UCSD-AML1 (cell line): ENCODE data around the gene CUL4A.
"Not testable (repeated sequence)": the region's sequence is repeated elsewhere in the genome, so short reads cannot be mapped to it uniquely, and the experiment has no call there.

Source experiments
- DNase-seq: peaks from one replicate; lab custom pipeline; 2025; ENCODE audit not compliant: unreplicated experiment; lab: John Stamatoyannopoulos, UW

Gene CUL4A

DNA sequence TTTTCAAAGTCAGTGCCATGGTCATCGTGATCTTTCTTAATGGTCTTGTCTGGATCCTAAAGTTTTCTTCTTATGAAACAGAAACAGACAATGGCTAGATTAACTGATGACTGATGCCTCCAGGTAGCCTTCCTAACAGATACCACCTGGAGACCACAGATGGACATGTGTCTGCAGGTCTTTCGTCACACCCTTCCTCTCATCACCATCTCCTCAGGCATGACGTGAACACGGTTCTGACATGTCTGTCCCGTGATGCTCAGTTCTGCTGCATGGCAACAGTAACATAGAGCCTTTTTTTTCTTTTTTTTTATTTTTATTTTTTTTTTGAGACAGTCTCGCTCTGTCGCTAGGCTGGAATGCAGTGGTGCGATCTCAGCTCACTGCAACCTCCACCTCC lies 74.5 kb downstream of the CUL4A start:
- no peak for DNase-seq

DNA sequence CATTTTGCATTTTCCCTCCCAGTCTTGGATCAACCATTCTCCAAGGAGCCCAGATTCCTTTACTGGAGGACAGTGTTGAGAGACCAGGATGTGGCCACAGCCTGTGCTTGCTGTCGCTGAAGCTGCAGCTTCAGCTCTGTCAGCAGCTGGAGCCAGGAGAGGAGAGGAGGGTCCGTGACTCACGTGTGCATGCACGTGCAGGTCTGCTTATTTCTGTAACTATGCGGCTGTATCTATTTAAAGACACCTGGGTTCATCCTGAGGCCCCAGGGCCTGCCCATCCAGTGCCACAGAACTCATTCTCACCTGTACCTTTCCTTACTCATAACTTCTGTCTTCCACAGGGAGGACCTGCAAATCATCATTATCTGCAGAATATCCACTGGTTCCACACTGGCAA lies 79.5 kb downstream of the CUL4A start:
- no peak for DNase-seq

DNA sequence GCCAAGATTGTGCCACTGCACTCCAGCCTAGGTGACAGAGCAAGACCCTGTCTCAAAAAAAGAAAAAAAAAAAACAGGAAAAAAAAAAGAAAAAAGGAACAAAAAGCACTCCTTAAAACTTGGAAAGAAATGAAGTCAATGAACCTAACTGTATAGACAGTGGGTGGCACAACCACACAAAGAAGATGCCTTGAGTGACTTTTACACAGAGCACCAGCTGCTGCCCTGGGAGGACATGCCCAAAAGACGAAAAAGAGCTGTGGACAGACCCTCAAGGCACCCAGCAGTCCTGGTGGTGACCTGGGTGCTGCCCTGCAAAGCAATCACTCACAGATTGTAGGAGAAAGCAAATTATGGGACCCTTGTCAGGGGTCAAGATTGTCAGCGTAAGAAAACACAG lies 81.7 kb downstream of the CUL4A start:
- DNase-seq, result no peak

DNA sequence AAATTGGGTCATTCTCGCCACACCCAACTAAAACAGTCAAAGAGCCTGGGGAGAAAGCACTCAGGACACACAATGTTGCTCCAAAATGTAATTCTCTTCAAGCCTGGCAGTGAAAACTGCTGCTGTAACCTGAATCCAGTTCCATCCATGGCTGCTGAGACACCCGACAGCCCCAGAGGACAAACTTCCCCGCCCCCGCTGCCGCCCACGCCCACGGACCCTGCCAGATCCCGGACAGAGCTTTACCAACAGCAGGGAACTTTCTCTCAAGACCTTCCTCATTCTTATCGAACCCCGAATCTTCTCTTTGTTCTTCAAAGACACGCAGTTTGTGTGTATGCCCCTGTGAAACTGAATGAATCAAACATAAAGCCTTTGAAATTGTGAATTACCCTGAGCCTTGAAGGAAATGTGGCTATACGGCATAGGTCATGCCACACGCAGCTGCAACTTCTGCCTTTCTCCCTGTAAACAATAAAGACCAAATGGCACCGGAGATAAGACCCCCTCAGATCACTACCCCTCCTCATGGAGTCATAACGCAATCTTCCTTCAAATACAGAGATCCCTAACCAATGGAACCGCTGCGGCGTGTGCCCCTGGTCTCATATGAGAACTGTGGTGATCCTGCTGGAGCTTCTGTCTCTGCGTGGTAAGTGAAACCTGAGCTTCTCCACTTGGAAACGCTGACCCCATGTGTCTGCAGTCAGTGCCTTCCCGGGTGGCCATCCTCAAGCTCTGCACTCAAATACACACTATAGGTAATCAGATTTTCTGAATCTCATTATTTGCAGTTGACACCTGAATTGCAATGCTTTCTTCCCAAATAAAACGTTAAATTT lies 82.8 kb downstream of the CUL4A start:
- DNase-seq, result peak; percentile 34

DNA sequence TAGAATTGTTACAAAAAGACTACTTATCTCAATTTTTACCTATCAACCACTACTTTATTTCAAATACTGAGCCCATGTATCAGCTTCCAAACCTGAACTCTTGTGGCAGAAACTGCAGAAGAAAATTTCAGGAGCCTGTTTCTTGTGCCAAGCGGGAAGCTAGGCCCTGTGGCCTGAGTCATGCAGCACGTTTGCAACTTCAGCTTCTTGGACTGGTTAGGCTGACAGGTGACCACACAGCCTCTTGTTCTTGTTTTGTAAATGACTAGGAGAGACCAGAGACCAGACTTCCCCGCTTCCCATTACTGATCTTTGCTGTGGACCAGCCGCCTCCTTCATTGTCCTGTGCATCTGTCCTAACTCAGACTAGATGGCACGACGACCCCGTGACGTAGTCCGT lies 84.3 kb downstream of the CUL4A start:
- no peak for DNase-seq

DNA sequence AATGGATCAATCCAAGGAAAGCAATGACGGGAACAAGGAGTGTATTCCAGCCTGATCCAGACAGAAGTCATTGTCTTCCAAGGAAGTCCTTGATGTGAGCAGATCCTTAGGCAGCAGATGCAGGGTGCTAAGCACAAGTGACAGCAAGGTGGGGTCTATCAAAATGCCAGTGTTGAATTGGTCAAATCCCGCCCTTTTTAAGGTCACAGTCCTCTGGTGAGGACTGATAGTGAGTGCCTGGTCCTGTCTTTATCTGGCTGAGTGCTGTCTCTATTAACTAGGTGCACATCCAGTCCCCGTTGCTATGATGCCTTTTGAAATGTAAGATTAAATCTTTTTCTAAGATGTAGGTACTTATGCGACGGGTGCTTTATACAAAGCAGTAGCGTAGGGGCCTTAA lies 86.4 kb downstream of the CUL4A start:
- no peak for DNase-seq

DNA sequence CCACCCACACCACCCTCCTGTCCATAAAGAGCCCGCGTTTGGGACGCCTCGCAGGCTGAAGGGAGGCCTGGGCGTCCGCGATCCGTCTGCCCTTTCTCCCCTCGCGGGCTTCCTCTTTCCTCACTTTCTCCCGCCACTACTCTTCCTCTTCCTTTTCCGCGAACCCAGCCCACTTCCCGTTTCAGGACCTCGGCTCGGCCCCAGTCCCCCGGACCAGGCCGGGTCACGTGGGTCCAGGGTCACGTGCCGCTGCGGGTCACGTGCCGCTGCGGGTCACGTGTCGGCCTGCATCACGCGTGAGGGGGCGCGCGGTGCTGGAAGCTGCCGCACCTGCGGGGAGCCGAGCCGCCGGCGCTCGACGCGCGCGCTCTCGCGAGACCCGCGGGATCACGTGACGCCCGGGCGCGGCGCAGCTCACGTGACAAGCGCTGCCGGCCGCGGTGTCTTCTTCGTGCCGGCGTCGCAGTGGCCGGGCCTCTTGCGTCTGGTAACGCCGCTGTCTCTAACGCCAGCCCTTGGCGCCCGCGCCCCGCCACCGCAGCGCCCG lies 87.5 kb downstream of the CUL4A start, which contains the start of gene LAMP1:
TSS of gene LAMP1 (plus strand) at position 417 of the 547 bp plus-strand sequence. CDS start 196 bp downstream, outside the sequence.
- DNase-seq, result peak; percentile 99

DNA sequence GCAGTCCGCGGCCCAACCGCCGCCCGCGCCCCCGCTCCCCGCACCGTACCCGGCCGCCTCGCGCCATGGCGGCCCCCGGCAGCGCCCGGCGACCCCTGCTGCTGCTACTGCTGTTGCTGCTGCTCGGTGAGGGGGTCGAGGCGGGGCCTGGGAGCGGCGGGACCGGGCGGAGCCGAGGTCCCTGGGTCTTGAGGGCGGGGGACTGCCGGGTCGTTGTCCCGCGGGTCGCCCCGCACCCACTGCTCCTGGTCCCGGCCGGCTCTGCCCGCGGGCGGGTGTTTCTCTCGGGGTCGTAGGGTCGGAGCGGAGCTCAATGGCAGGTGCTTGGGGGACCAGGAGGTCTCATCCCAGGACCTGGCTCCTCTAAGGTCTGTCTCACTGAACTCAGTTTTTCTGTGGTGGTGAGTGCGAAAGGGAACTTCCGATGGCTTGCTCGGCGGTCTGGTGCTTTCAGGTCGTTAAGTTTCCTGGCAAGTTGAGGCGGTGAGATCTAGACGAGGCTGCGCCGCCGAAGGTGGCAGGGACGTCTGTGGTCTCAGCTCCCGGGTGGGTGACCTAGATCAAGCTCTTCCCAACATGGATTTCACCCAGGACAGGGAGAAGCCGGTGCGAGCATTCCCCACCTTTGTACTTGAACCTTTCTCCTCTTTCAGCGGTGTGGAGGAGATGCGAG lies 88.1 kb downstream of the CUL4A start:
- DNase-seq, result peak; percentile 30

DNA sequence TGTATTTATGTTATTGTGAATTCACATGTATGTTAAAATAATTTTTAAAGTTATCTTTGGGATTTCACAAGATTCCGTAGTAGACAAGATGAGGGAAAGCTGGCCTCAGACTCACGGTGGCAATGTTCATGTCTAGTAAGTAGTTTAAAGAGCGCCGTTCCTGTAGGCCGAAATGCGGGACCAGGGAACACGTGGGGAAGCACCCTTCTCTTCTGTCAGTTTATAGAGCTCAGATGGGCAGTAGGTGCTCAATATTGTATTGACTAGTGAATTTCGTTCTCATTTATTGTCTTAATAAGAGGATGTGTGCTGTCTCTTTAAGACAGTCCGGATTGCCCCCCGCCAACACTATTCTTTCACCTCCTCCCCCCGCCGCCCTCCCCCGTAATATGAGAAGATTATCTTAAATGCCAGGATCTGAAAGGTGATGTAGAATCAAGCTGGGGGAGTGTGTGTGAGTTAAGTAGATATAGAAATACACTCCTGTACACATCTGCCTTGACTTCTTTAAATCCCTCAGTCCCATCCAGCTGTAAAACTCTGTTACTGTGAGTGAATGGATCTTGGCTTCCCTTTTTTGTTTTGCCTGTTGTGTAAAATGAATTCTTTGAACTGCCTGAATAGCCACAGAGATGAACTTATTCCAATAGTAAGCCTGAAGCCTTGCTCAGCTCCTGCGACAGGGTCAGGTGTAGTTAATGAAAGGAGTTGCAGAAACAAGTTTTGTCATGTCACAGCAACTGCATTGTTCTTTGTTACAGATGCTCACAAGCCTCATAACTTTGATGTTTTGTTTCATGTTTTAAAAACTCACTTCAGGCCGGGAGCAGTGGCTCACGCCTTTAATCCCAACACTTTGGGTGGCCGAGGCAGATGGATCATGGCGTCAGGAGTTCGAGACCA lies 88.9 kb downstream of the CUL4A start:
- DNase-seq, result no peak

DNA sequence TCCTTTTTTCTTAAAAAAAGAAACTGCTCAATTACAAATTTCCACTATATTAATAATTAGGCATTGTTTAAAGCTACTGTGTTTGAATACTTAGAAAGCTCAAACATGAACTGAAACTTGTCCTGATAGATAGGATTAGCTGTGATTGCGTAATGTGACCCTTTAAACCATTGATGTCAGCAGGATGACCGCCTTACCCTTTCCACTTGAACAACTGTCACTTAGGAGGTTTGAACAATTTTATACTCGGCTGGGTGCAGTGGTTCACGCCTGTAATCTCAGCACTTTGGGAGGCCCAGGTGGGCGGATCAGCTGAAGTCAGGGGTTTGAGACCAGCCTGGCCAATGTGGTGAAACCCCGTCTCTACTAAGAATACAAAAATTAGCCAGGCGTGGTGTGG lies 90.5 kb downstream of the CUL4A start:
- DNase-seq, result no peak

DNA sequence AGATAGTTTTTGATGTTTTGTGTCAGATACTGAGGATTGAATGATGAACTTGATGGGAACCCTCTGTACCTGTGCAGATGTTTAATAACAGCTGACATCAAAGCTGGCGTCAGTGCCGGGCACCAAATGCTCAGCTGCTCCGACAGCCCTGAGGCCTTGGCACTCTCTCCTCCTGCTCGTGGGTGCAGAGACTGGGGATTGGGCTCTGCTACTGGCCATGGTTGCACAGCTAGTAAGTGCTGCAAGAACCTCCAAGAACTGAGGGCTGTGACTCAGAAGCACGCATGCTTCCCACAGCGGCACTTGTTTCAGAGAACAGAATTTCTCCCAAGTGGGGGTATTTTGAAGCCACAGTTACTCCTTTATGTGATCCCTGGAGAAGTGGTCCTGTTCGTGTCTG lies 93.6 kb downstream of the CUL4A start:
- DNase-seq, result no peak

DNA sequence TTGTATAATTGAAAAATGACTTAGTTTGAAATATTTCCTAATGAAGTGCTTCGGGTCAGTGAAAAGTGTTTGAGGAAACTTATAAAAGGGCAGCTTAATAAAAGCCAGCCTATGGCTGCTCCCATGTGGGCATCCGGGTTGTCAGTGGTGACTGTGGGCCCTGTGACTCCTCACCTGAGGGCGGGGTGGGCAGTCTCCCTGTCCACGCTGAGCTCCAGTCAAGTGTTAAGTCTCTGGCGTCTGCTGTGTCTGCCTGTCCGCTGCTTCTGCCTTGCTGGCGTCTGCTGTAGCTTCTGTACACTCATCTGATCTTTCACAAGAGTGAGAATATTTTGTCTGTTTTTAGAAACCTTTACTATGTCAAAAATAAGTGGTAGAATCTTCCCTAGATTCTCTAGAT lies 94.7 kb downstream of the CUL4A start:
- no peak for DNase-seq

DNA sequence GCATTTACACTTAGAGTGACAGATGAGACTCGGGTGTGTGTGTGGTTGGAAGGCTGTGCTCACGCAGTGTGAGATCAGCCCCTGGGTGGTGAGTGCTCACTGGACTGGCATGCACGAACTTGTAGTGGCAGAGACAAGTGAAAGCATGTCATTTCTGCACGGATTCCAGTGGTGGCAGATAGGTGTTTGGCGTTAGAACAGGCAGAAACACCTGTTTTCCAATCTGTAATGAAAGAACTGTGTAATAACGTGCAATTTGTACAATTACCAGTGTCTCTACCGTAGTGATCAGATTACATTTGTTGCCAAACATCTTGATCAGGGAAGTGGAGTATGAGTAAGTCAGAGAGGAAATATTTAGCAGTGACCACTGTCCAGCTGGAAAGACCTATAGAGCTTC lies 95.8 kb downstream of the CUL4A start:
- DNase-seq, result no peak

DNA sequence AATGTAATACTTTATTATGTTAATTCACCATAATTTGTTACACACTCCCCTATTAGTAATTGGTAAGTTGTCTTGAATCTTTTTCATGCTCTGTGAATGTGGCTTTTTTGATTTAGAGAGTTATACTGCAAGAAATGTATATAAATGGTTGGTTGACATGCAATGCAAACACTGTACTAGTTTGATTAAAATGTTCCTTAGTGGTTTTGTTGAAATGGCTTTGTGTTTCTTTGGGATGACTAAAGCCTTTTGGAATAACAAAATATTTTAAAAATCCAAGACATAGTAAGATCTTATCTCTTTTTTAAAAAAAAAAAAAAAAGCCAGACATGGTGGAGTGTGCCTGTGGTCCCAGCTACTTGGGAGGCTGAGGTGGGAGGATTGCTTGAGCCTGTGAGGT lies 98.1 kb downstream of the CUL4A start:
- no peak for DNase-seq

DNA sequence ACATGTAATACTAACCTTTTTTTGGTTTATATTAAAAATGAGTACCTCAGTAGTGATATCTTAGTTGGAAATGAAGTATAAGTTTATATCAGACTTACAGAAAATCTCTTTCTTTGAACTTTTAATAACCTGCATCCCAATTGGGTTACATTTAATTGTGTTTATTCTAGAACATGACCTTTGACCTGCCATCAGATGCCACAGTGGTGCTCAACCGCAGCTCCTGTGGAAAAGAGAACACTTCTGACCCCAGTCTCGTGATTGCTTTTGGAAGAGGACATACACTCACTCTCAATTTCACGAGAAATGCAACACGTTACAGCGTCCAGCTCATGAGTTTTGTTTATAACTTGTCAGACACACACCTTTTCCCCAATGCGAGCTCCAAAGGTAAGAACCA lies 100.1 kb downstream of the CUL4A start:
- no peak for DNase-seq

DNA sequence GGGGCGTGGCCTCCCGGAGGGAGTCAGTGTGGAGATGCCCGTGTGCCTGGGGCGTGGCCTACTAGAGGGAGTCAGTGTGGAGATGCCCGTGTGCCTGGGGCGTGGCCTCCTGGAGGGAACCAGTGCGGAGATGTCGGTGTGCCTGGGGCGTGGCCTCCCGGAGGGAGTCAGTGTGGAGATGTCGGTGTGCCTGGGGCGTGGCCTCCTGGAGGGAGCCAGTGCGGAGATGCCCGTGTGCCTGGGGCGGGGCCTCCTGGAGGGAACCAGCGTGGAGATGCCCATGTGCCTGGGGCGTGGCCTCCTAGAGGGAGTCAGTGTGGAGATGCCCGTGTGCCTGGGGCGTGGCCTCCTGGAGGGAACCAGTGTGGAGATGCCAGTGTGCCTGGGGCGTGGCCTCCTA lies 104.7 kb downstream of the CUL4A start:
- not testable (repeated sequence) for DNase-seq

DNA sequence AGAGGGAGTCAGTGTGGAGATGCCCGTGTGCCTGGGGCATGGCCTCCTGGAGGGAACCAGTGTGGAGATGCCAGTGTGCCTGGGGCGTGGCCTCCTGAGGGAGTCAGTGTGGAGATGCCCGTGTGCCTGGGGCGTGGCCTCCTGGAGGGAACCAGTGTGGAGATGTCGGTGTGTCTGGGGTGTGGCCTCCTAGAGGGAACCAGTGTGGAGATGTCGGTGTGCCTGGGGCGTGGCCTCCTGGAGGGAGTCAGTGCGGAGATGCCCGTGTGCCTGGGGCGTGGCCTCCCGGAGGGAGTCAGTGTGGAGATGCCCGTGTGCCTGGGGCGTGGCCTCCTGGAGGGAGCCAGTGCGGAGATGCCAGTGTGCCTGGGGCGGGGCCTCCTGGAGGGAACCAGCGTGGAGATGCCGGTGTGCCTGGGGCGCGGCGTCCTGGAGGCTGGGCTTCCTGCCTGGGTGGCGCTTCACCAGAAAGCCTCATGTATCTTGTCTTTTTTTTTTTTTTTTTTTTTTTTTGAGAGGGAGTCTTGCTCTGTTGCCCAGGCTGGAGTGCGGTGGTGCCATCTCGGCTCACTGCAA lies 105.6 kb downstream of the CUL4A start:
- DNase-seq, result not testable (repeated sequence)

DNA sequence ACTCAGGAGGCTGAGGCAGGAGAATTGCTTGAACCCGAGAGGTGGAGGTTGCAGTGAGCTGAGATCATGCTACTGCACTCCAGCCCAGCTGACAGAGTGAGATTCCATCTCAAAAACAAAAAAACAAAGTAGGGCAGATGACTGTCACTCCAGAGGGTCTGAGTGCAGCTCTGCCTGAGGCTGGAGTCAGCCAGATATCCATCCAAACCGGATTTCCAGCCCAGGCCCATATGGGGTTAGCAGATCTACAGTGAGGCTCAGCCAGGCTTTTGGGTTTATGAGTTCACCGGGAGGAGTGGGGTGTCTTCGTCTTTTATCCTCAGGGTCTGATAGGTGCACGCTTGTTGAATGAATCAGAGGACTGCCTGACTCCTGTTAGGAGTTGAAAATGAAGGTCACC lies 106.6 kb downstream of the CUL4A start:
- no peak for DNase-seq
